Measurements from ENCODE around the gene COL18A1. TPM values are rescaled to one million over a fixed set of nuclear protein-coding genes. Genes with fewer than 3 reads are reported as not detected.

Gene COL18A1
- polyA plus RNA-seq, 3 donors from 2014 or later = 0.30 to 1.8 (median 0.46) TPM

GRCh38 chr21:45458281-45459170, 53.6 kb downstream of the COL18A1 start:
- Mint-ChIP-seq H3K4me1 (no peaks in the 10 kb centered on the region), H3K9me3 (no peaks in the 10 kb centered on the region), H3K27me3 (ENCODE audit: low read depth in 3 of 3) (peaks cover 0 to 6% (median 3%) of the 10 kb centered on the region in 3 donors), H3K4me3 (no peak overlapping the region), H3K27ac (no peak overlapping the region), H3K36me3 (no peaks in the 10 kb centered on the region)
- DNase-seq = no peak

- no peak for DNase-seq
- Mint-ChIP-seq H3K9me3 (no peaks in the 10 kb centered on the region), H3K4me1 (no peaks in the 10 kb centered on the region), H3K36me3 (no peaks in the 10 kb centered on the region), H3K27ac (no peak overlapping the region), H3K4me3 (no peak overlapping the region), H3K27me3 (ENCODE audit: low read depth in 3 of 3) (peaks cover 5 to 7% (median 6%) of the 10 kb centered on the region in 3 donors)
Measured at GRCh38 chr21:45459171-45460010, 54.4 kb downstream of the COL18A1 start.

- no peaks in the 10 kb centered on the region for H3K4me1 Mint-ChIP-seq
- H3K27ac Mint-ChIP-seq = no peak overlapping the region
- no peak overlapping the region for H3K4me3 Mint-ChIP-seq
- H3K36me3 Mint-ChIP-seq = no peaks in the 10 kb centered on the region
- peaks cover 5 to 11% (median 9%) of the 10 kb centered on the region in 3 donors for H3K27me3 Mint-ChIP-seq (ENCODE audit: low read depth in 3 of 3)
- DNase-seq = no peak
- H3K9me3 Mint-ChIP-seq = no peaks in the 10 kb centered on the region
Measured at GRCh38 chr21:45460011-45460565, 55.1 kb downstream of the COL18A1 start.

DNA sequence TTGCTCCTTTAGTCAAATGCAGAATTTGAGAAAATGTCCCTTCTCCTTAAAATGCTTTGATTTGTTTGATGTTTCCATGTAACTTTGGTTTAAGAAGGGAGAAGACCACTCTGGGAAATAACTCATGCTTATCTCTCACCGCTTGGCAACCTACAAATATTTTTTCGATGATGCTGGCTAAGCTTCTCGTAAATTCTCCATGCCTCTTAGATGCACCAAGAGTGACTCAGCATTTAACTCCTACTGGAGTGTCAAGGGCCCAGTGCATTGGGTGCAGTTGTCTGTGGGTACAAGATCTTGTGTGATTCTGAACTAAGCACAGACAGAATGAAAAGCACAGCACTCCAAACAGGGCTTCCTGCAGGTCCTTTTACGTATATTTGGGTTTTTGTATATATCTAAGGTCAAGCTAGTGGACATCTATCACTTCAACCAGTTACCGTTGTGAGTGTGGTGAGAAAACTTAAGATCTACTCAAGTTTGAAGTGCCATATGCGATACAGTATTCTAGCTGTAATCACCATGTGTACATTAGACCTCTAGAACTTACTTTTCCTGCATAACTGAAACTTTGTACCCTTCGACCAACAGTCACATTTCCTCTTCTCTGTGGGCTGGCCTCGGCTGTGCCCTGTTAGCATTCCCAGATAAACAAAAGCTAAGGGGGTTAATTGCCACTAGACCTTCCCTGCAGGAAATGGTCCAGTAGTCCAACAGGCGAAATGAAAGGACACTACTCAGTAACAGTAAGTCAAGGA, 55.8 kb downstream of the COL18A1 start:
- Mint-ChIP-seq H3K27me3 (ENCODE audit: low read depth in 3 of 3) (peaks cover 5 to 11% (median 9%) of the 10 kb centered on the region in 3 donors), H3K9me3 (no peaks in the 10 kb centered on the region), H3K36me3 (no peaks in the 10 kb centered on the region), H3K4me1 (no peaks in the 10 kb centered on the region), H3K27ac (no peak overlapping the region), H3K4me3 (no peak overlapping the region)
- DNase-seq = no peak

GRCh38 chr21:45461369-45461750, 56.4 kb downstream of the COL18A1 start:
- no peak overlapping the region for H3K4me3 Mint-ChIP-seq
- no peak for DNase-seq
- H3K4me1 Mint-ChIP-seq = no peaks in the 10 kb centered on the region
- peaks cover 5 to 9% (median 9%) of the 10 kb centered on the region in 3 donors for H3K27me3 Mint-ChIP-seq (ENCODE audit: low read depth in 3 of 3)
- H3K27ac Mint-ChIP-seq = no peak overlapping the region
- H3K9me3 Mint-ChIP-seq = no peaks in the 10 kb centered on the region
- H3K36me3 Mint-ChIP-seq = no peaks in the 10 kb centered on the region

GRCh38 chr21:45461806-45462341, 56.9 kb downstream of the COL18A1 start:
- Mint-ChIP-seq H3K9me3 (no peaks in the 10 kb centered on the region), H3K36me3 (no peaks in the 10 kb centered on the region), H3K27me3 (ENCODE audit: low read depth in 3 of 3) (peaks cover 5 to 9% (median 8%) of the 10 kb centered on the region in 3 donors), H3K4me1 (no peaks in the 10 kb centered on the region), H3K27ac (no peak overlapping the region), H3K4me3 (no peak overlapping the region)
- no peak for DNase-seq

DNA sequence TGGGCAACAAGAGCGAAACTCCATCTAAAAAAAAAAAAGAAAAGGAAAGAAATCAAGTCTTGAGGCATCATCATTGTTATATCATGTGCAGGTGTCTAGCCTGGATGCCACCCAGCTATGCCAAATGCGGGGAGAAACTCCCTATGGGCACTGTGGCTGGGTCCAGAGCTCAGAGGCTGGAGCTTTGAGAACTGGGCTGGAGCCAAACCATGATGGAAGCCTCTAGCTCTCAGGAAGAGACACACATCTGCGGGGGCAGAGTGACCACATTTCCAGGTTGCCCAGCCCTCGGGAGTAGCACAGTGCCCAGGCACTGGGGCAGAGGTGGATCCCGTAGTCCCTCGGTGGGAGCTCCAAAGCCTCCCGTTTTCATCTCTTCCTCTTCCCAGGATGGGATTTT, 58.9 kb downstream of the COL18A1 start:
- Mint-ChIP-seq H3K27me3 (ENCODE audit: low read depth in 3 of 3) (peaks cover 5 to 11% (median 8%) of the 10 kb centered on the region in 3 donors), H3K4me1 (no peaks in the 10 kb centered on the region), H3K9me3 (no peaks in the 10 kb centered on the region), H3K27ac (no peak overlapping the region), H3K36me3 (no peaks in the 10 kb centered on the region), H3K4me3 (no peak overlapping the region)
- no peak for DNase-seq

- Mint-ChIP-seq H3K27ac (no peak overlapping the region), H3K4me3 (no peak overlapping the region), H3K4me1 (no peaks in the 10 kb centered on the region), H3K36me3 (no peaks in the 10 kb centered on the region), H3K27me3 (ENCODE audit: low read depth in 3 of 3) (peaks cover 5 to 11% (median 8%) of the 10 kb centered on the region in 3 donors), H3K9me3 (no peaks in the 10 kb centered on the region)
- DNase-seq = no peak
Measured at GRCh38 chr21:45464309-45464708, 59.3 kb downstream of the COL18A1 start.

- no peaks in the 10 kb centered on the region for H3K4me1 Mint-ChIP-seq
- DNase-seq = no peak
- no peak overlapping the region for H3K27ac Mint-ChIP-seq
- H3K9me3 Mint-ChIP-seq = no peaks in the 10 kb centered on the region
- H3K36me3 Mint-ChIP-seq = no peaks in the 10 kb centered on the region
- no peak overlapping the region for H3K4me3 Mint-ChIP-seq
- H3K27me3 Mint-ChIP-seq (ENCODE audit: low read depth in 3 of 3) = peaks cover 5 to 8% (median 8%) of the 10 kb centered on the region in 3 donors
Measured at GRCh38 chr21:45465105-45465504, 60.1 kb downstream of the COL18A1 start.

- no peak for DNase-seq
- H3K27ac Mint-ChIP-seq = no peak overlapping the region
- H3K4me1 Mint-ChIP-seq = no peaks in the 10 kb centered on the region
- no peak overlapping the region for H3K4me3 Mint-ChIP-seq
- no peaks in the 10 kb centered on the region for H3K36me3 Mint-ChIP-seq
- H3K9me3 Mint-ChIP-seq = no peaks in the 10 kb centered on the region
- peaks cover 5 to 8% (median 8%) of the 10 kb centered on the region in 3 donors for H3K27me3 Mint-ChIP-seq (ENCODE audit: low read depth in 3 of 3)
Measured at GRCh38 chr21:45465611-45466329, 60.8 kb downstream of the COL18A1 start.

DNA sequence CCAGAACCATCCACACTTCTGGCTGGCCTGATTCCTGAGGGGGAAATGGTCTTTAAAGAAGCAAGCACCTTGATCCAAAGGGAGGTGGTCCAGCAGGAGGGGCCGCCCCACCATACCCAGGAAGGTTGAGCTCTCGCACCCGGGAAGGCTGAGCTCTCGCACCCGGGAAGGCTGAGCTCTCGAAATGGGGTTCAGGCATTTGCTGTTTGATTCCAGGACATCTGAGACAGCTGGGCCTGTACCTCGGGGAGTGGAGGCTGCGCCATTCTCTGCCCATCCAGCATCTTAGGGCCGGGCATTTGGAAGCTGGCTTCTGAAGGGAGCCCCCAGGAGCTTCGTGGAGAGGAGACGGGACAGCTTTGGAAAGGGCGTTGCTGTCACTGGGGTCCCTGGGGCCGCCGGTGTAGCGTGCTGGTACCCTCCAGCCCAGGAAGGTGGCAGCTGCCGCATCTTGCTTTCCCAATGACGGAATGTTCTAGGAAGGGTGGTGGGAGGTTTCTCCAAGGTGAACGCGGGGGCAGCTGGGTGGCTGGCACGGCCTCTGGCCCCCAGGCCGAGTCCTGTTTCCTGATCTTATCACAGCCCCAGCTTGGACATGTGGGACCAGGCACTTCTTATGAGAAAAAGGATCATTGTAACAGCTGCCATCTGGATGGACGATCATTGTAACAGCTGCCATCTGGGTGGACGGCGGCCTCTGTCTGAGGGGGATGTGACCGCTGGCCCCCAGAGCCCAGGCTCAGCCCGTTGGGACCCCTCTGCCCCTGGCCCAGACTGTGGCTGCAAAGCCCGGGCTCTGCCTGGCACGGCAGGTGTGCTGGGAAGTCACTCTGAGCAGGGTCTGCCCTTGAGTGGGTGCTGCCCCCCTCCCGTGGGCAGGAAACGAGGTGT, 61.6 kb downstream of the COL18A1 start:
- H3K4me3 Mint-ChIP-seq = no peak overlapping the region
- H3K27ac Mint-ChIP-seq = no peak overlapping the region
- H3K9me3 Mint-ChIP-seq = no peaks in the 10 kb centered on the region
- DNase-seq = no peak
- H3K27me3 Mint-ChIP-seq (ENCODE audit: low read depth in 3 of 3) = peaks cover 5 to 8% (median 8%) of the 10 kb centered on the region in 3 donors
- no peaks in the 10 kb centered on the region for H3K36me3 Mint-ChIP-seq
- no peaks in the 10 kb centered on the region for H3K4me1 Mint-ChIP-seq

DNA sequence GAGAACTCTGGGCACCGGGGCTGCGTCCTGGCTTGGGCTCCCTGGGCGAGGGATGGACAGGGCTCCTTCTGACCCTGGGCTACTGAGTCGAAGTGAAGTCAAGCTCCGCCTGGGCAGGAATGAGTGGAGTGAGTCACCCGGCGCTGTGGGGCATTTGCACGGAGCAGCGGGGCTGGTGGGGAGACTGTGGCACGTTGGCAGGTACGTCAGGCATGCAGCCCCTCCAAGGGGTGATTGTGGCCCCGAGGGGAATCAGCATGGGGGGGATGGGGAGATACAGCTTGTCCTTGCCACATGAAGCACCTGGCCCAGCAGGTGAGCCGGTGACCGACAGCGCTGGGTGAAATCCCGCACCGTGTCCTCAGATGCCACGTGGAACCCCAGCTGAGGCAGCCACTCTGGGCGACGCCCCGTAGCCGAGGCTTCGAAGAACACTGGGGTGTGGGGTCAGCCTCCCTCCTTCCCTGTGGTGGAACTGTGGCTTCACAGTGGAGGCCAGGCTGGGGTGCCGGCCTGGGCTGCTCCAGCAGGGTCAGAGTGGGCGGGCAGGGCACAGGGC, 62.3 kb downstream of the COL18A1 start:
- no peak for DNase-seq
- H3K4me1 Mint-ChIP-seq = no peaks in the 10 kb centered on the region
- peaks cover 5 to 8% (median 8%) of the 10 kb centered on the region in 3 donors for H3K27me3 Mint-ChIP-seq (ENCODE audit: low read depth in 3 of 3)
- H3K4me3 Mint-ChIP-seq = no peak overlapping the region
- no peaks in the 10 kb centered on the region for H3K36me3 Mint-ChIP-seq
- no peak overlapping the region for H3K27ac Mint-ChIP-seq
- H3K9me3 Mint-ChIP-seq = no peaks in the 10 kb centered on the region

Measured in immature natural killer cell (primary cell).